Measurements from ENCODE around the gene ITSN1.

GRCh38 chr21:33760641-33761440 is 118.5 kb downstream of the ITSN1 start:
- no peak for TF ChIP-seq POLR2A (IDR thresholded peaks at IDR 0.05)
- no peak for TF ChIP-seq CTCF (IDR thresholded peaks at IDR 0.05)

All from thyroid gland (tissue), 4 donors.